ENCODE results near the gene NMRK2. TPM values are rescaled to one million over a fixed set of nuclear protein-coding genes. Genes with fewer than 3 reads are reported as not detected.
A peak's percentile ranks its signal among the peaks of the same experiment; 100 is the strongest.

The NMRK2 gene
- total and polyA plus RNA-seq, 9 donors = 146 to 369 (median 285) TPM

DNA sequence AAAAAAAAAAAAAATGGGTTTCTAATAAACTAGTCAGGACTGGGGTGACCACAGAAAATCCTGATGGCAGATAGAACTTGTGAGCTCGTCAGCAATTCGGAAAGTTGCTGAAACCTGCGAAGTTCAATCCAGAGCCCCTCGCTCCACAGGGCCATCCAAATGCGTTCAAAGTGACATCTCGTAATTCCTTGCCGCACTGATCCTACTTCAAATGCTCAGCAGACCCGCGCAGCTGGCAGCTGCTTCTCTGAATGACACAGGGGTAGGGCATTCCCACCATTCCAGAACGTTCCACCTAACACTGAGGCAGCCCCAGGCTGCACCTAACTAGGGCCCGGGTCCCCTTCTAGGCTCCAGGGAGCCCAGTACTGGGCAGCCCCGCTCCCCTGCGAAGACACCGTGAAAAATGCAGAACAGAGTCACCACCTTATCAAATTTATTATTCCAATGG lies 42.8 kb downstream of the NMRK2 start:
- peak; percentile 20 for DNase-seq
- 78% methylated on average over 14 of the region's 14 CpGs for WGBS (ENCODE audit: insufficient coverage)
- no peaks in the 10 kb centered on the region for H3K27me3 ChIP-seq (ENCODE audit: control insufficient read depth, insufficient read depth, low read length)
- H3K36me3 ChIP-seq (ENCODE audit: control insufficient read depth, insufficient read depth, low read length) = peaks cover 56% of the 10 kb centered on the region
- peaks cover 5% of the 10 kb centered on the region for H3K4me1 ChIP-seq (ENCODE audit: control insufficient read depth, insufficient read depth, low read length)
- H3K27ac ChIP-seq (ENCODE audit: low read length) = peak overlapping the region; percentile 35
- no peak overlapping the region for H3K4me3 ChIP-seq (ENCODE audit: low read length)
- no peaks in the 10 kb centered on the region for H3K9me3 ChIP-seq (replicated peaks; ENCODE audit: control insufficient read depth, low read depth, low read length)

DNA sequence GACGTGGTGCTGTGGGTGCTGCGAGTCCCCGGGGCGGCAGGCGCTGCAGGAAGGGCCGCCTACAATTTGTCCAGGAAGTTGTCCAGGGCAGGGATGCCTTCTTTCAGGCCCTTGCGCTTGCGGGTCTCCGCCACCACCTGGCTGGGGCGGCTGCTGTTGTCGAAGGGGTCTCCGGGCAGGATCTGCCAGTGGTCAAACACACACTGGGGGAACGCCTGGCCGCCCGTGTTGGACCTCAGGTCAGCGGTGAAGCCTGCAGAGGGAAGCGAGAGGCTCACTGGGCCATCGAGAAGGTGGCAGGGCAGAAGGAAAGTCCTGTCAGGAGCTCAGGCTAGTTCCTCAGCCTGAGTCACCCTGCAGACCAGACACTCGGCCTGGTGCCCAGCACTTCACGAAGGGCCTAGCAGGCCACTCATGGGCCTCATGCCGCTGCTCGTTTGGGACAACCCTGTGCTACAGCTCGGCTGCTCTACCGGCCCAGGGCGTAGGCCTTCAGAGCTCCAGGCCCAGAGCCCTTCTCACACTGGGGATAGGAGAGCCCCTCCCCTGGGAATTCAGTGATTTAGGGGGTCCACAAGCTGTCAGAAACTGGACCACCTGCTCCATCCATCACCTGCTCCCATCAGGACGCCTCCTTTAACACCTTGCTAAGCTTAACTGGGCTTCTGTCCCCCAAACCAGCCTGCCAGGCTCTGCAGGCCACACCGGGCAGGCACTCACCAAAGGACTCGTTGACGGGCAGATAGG lies 43.8 kb downstream of the NMRK2 start:
- Histone ChIP-seq H3K9me3 (replicated peaks; ENCODE audit: control insufficient read depth, low read depth, low read length) (no peaks in the 10 kb centered on the region), H3K27me3 (ENCODE audit: control insufficient read depth, insufficient read depth, low read length) (no peaks in the 10 kb centered on the region), H3K36me3 (ENCODE audit: control insufficient read depth, insufficient read depth, low read length) (peaks cover 66% of the 10 kb centered on the region), H3K27ac (ENCODE audit: low read length) (no peak overlapping the region), H3K4me3 (ENCODE audit: low read length) (no peak overlapping the region), H3K4me1 (ENCODE audit: control insufficient read depth, insufficient read depth, low read length) (peaks cover 2% of the 10 kb centered on the region)
- WGBS (ENCODE audit: insufficient coverage) = 89% methylated on average over 23 of the region's 29 CpGs
- peak; percentile 12 for DNase-seq

DNA sequence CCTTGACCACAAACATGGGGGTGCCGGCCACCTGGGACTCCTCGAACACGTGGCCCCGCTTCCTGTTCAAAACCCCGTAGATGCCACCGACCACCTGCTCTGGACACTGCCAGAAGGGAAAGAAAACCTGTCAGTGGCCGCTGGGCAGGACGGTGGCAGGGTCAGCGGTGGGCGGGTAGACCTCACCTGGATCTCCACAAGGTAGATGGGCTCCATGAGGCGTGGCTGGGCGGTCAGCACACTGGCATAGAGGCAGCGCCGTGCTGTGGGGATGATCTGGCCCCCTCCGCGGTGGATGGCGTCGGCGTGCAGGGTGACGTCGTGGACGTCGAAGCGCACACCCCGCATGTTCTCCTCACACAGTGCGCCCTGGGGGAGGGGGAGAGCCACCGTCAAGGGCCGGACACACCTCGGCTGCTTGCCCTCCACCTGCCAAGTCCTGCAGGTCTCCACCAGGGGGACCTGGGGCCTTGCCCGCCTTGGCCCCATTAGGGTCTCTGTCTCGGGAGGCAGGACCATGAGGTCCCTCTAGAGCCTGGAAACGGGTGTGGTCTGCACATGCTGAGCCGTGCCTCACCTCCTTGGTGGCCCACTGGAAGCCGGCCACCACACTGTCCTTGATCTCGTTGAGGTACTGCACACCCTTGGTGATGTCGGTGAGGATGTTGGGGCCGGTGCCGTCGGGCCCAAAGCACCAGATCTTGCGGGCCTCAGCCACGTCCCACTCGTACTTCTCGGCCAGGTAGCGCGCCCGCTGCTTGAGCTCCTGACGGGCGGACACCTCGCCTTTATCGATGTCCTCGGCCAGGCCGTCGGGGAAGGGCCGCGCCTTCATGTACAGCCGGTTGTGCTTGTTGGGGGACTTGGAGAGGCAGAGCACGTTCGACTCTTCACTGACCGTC lies 44.6 kb downstream of the NMRK2 start:
- 89% methylated on average over 55 of the region's 59 CpGs for WGBS (ENCODE audit: insufficient coverage)
- Histone ChIP-seq H3K4me1 (ENCODE audit: control insufficient read depth, insufficient read depth, low read length) (peaks cover 7% of the 10 kb centered on the region), H3K27me3 (ENCODE audit: control insufficient read depth, insufficient read depth, low read length) (no peaks in the 10 kb centered on the region), H3K27ac (ENCODE audit: low read length) (no peak overlapping the region), H3K9me3 (replicated peaks; ENCODE audit: control insufficient read depth, low read depth, low read length) (no peaks in the 10 kb centered on the region), H3K4me3 (ENCODE audit: low read length) (no peak overlapping the region), H3K36me3 (ENCODE audit: control insufficient read depth, insufficient read depth, low read length) (peaks cover 73% of the 10 kb centered on the region)
- peak; percentile 16 for DNase-seq

DNA sequence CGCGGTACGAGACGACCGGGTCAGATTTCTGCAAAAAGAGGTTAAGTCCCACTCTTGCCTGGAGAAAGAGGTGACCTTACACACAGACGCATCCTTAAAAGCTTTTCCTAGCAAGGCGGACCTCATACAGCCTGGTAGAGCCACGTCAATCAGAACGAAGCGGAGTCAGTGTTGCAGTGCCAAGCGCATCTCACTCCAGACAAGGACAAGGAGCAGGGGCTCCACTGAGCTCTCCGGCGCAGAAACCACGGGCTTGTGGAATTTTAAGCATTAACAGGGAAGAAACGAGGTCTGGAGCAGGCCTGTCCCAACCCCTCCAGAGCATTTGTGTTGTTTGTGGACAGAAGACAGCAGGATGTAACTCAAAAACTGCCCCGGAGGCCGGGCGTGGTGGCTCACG lies 45.3 kb downstream of the NMRK2 start:
- no peaks in the 10 kb centered on the region for H3K9me3 ChIP-seq (replicated peaks; ENCODE audit: control insufficient read depth, low read depth, low read length)
- H3K36me3 ChIP-seq (ENCODE audit: control insufficient read depth, insufficient read depth, low read length) = peaks cover 78% of the 10 kb centered on the region
- H3K4me1 ChIP-seq (ENCODE audit: control insufficient read depth, insufficient read depth, low read length) = peaks cover 12% of the 10 kb centered on the region
- H3K4me3 ChIP-seq (ENCODE audit: low read length) = no peak overlapping the region
- WGBS (ENCODE audit: insufficient coverage) = 84% methylated on average over 18 of the region's 19 CpGs
- H3K27ac ChIP-seq (ENCODE audit: low read length) = no peak overlapping the region
- DNase-seq = peak; percentile 8
- no peaks in the 10 kb centered on the region for H3K27me3 ChIP-seq (ENCODE audit: control insufficient read depth, insufficient read depth, low read length)

DNA sequence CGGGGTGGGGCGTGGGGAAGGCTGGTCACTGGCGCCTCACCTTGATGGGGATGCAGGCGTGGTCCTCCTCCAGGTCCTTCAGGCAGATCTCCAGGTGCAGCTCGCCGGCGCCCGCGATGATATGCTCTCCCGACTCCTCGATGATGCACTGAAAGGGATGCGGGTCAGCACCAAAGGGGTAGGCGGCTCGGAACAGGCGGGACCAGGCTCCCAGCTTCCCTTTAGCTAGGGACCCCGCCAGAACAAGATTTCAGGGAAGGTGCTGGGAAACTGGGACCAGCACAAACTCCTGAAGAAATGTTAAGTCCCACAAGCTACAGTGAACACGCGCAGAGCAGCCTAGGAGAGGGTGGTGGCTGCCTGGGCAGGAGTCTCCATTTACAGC lies 46.4 kb downstream of the NMRK2 start:
- peak; percentile 12 for DNase-seq
- Histone ChIP-seq H3K27me3 (ENCODE audit: control insufficient read depth, insufficient read depth, low read length) (no peaks in the 10 kb centered on the region), H3K4me1 (ENCODE audit: control insufficient read depth, insufficient read depth, low read length) (peaks cover 23% of the 10 kb centered on the region), H3K9me3 (replicated peaks; ENCODE audit: control insufficient read depth, low read depth, low read length) (no peaks in the 10 kb centered on the region), H3K27ac (ENCODE audit: low read length) (no peak overlapping the region), H3K4me3 (ENCODE audit: low read length) (no peak overlapping the region), H3K36me3 (ENCODE audit: control insufficient read depth, insufficient read depth, low read length) (peaks cover 90% of the 10 kb centered on the region)
- WGBS (ENCODE audit: insufficient coverage) = 95% methylated on average over 15 of the region's 18 CpGs

DNA sequence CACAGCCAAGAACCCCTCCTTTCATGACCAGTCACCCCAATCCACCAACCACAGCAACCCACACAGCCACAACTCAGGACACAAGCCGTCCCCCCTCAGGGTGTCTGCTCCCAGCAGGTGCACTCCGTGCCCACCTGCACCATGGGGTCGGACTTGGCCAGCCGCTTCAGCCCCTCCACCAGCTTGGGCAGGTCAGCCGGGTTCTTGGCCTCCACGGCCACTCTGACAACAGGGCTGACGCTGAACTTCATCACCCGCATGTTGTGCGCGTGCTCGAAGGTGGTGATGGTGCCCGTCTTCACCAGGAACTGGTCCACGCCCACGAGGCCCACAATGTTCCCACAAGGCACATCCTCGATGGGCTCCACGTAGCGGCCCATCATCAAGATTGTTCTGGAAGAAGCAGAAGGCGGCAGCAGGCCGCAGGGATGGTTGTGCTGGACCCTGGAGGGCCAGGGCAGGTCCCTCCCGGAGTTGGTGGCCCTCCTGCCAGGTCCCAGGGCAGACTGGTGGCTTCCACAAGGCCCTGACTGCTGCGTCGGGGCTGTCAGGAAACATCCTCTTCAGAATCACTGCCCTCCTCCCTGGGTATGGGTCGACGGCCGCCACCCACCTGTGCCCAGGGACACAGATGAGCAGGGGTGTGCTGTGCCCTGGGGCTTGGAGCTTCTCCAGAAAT lies 46.9 kb downstream of the NMRK2 start:
- Histone ChIP-seq H3K27ac (ENCODE audit: low read length) (no peak overlapping the region), H3K27me3 (ENCODE audit: control insufficient read depth, insufficient read depth, low read length) (no peaks in the 10 kb centered on the region), H3K4me3 (ENCODE audit: low read length) (no peak overlapping the region), H3K9me3 (replicated peaks; ENCODE audit: control insufficient read depth, low read depth, low read length) (no peaks in the 10 kb centered on the region), H3K36me3 (ENCODE audit: control insufficient read depth, insufficient read depth, low read length) (peaks cover 90% of the 10 kb centered on the region), H3K4me1 (ENCODE audit: control insufficient read depth, insufficient read depth, low read length) (peaks cover 24% of the 10 kb centered on the region)
- peak; percentile 8 for DNase-seq
- WGBS (ENCODE audit: insufficient coverage) = 89% methylated on average over 25 of the region's 25 CpGs

DNA sequence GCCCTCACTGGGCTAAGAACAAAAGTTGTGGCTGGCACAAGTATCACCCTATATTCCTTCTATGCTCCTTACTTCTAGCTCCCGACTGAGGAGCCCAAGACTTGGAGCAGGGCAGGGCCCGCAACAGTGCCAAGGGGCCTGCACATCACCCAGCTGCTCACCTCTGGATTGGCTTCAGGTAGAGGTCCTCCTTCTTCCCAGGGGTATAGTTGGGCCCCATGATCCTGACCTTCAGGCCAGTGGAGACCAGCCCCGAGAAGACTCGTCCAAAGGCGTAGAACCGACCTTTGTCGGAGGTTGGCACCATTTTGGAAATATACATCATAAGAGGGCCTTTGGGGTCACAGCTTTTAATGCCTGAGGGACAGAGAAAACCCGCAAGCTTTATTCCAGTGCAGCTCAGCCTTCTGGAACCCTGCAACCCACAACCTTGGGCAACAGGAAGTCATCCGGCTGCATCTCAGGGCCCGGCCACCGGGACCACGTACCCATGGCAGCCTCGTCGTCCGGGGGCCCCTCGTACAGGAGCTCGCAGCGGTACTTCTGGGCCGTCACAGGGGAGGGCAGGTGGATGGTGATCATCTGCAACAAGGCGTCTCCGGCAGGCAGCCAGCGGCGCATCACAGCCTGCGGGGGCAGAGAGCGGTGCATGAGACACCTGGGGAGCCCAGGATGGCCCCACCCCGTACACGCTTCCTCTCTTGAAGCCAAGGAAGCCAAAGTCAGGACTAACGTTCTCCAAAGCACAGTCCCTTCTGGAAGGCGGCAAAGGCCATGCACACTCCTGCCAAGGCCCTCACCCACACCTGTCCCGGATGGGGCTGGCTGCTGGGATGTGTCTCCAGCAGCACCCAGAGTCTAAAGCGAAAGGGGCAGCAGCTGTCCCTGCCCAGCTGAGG lies 47.7 kb downstream of the NMRK2 start:
- 87% methylated on average over 28 of the region's 31 CpGs for WGBS (ENCODE audit: insufficient coverage)
- H3K9me3 ChIP-seq (replicated peaks; ENCODE audit: control insufficient read depth, low read depth, low read length) = no peaks in the 10 kb centered on the region
- peaks cover 85% of the 10 kb centered on the region for H3K36me3 ChIP-seq (ENCODE audit: control insufficient read depth, insufficient read depth, low read length)
- H3K27ac ChIP-seq (ENCODE audit: low read length) = no peak overlapping the region
- H3K27me3 ChIP-seq (ENCODE audit: control insufficient read depth, insufficient read depth, low read length) = no peaks in the 10 kb centered on the region
- DNase-seq = peak; percentile 9
- H3K4me1 ChIP-seq (ENCODE audit: control insufficient read depth, insufficient read depth, low read length) = peaks cover 26% of the 10 kb centered on the region
- H3K4me3 ChIP-seq (ENCODE audit: low read length) = no peak overlapping the region

DNA sequence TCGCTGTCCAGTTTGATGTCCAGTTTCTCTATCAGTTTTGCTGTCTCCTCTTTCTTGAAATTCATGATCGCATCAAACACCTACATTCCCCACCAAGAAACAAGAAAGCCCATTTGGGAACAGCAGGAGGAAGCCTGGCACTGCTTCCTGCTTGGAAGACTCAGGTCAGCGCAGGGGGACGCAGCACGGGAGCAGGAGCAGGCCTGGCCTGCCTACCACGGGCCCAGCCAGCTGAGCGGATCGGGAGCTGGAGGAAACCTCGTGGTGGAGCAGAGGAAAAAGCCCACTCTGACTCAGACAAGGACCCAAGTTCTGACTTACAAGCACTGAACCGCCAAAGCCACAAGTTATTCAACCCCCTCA lies 48.5 kb downstream of the NMRK2 start:
- no peak overlapping the region for H3K4me3 ChIP-seq (ENCODE audit: low read length)
- H3K4me1 ChIP-seq (ENCODE audit: control insufficient read depth, insufficient read depth, low read length) = peaks cover 33% of the 10 kb centered on the region
- no peak for DNase-seq
- H3K27me3 ChIP-seq (ENCODE audit: control insufficient read depth, insufficient read depth, low read length) = no peaks in the 10 kb centered on the region
- H3K36me3 ChIP-seq (ENCODE audit: control insufficient read depth, insufficient read depth, low read length) = peaks cover 77% of the 10 kb centered on the region
- H3K27ac ChIP-seq (ENCODE audit: low read length) = no peak overlapping the region
- WGBS (ENCODE audit: insufficient coverage) = 88% methylated on average over 9 of the region's 10 CpGs
- no peaks in the 10 kb centered on the region for H3K9me3 ChIP-seq (replicated peaks; ENCODE audit: control insufficient read depth, low read depth, low read length)

DNA sequence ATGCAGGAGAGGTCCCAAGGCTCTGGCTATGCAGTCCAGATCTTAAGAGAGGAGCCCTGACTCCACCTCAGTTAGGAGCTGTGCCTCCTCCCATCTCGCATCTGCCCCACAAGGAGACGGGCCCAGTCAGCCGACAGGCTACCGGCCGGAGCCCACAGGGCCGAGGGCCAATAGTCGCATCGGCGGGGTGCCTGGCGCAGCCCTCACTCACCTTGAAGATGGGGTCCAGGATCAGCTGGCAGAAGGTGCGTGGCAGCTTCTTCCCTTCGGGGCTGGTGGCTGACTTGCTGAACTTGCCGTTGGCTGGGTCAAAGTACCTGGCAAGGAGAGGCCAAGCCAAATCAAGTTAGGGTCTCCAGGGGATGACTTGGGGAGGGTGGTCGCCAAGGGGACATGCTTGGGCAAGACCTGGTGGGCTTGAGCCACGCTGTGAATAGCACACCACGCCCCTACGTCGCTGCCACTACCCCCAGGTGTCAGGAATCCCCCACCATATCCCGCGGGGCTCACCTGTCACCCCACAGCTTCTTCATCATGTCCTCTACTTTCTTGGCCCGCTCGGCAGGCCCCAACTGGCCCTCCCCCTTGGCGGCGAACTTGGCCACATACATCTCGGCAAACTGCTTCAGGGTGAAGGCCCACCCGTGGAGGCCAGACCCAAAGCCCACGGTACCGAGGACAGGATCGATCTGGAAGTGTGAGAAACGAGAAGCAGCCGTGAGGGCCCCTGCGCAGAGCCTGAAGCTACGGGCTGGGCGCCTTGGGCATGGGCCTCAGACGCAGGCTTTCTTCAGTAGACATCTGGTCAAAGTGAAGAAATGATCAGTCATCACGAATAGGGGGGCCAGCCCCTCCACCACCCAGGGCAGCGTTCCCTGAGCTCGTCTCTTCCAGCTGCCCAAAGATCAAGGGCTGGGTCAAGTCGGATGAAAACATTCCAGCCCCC lies 49.1 kb downstream of the NMRK2 start:
- WGBS (ENCODE audit: insufficient coverage) = 86% methylated on average over 30 of the region's 39 CpGs

More for the DNA sequence above, 49.1 kb downstream of the NMRK2 start:
- peaks cover 71% of the 10 kb centered on the region for H3K36me3 ChIP-seq (ENCODE audit: control insufficient read depth, insufficient read depth, low read length)
- peak; percentile 12 for DNase-seq
- no peaks in the 10 kb centered on the region for H3K9me3 ChIP-seq (replicated peaks; ENCODE audit: control insufficient read depth, low read depth, low read length)
- no peak overlapping the region for H3K4me3 ChIP-seq (ENCODE audit: low read length)
- H3K27ac ChIP-seq (ENCODE audit: low read length) = no peak overlapping the region
- H3K27me3 ChIP-seq (ENCODE audit: control insufficient read depth, insufficient read depth, low read length) = peaks cover 6% of the 10 kb centered on the region
- peaks cover 38% of the 10 kb centered on the region for H3K4me1 ChIP-seq (ENCODE audit: control insufficient read depth, insufficient read depth, low read length)
